Keratinocyte (primary cell): ENCODE results near the gene DGCR6L. TPM values are rescaled to one million over a fixed set of nuclear protein-coding genes. Genes with fewer than 3 reads are reported as not detected.
"Not testable (repeated sequence)": the region's sequence is repeated elsewhere in the genome, so short reads cannot be mapped to it uniquely, and the experiment has no call there.

Source experiments
- DNase-seq: peaks from one replicate; pipeline ENCODE4 v3.0.0-alpha.2; 2011; ENCODE audit warnings: low read depth, missing footprints, low spot score
- FAIRE-seq: peaks from 2 replicates; lab custom pipeline; 2011; peaks lifted over from hg19 to GRCh38; lab: Jason Lieb, UNC
- H2AFZ ChIP-seq: 2 replicates; pipeline ENCODE4 v1.6.0; 2012; ENCODE audit warnings: low read length, control low read depth, inconsistent platforms; ENCODE audit not compliant: control insufficient read depth
- H3K27ac ChIP-seq: 2 replicates; pipeline ENCODE4 v1.5.1; 2011; ENCODE audit warnings: low read length; ENCODE audit not compliant: control insufficient read depth, insufficient read depth
- H3K27me3 ChIP-seq: 3 replicates; pipeline ENCODE4 v1.6.0; 2011; ENCODE audit warnings: low read length; ENCODE audit not compliant: control insufficient read depth, insufficient read depth; ENCODE audit errors: extremely low read depth
- H3K36me3 ChIP-seq, 2 experiments: 2 replicates in 1 of 2; 3 replicates in 1 of 2; pipeline ENCODE4 v1.5.1; 2011; ENCODE audit warnings: low read length in 2 of 2, mild to moderate bottlenecking in 1 of 2; ENCODE audit not compliant: control insufficient read depth in 2 of 2, insufficient read depth in 2 of 2; ENCODE audit errors: extremely low read depth in 1 of 2
- H3K4me1 ChIP-seq: 3 replicates; pipeline ENCODE4 v1.5.1; 2011; ENCODE audit warnings: low read length; ENCODE audit not compliant: control insufficient read depth, insufficient read depth; ENCODE audit errors: extremely low read depth
- H3K4me2 ChIP-seq: 3 replicates; pipeline ENCODE4 v1.6.0; 2011; ENCODE audit warnings: low read depth, low read length; ENCODE audit not compliant: control insufficient read depth, insufficient read depth; ENCODE audit errors: extremely low read depth
- H3K4me3 ChIP-seq, 3 experiments: fragments of 200-600 bp in 1 of 3; sonication (generic) in 1 of 3; 2 replicates in 2 of 3; 3 replicates in 1 of 3; pipeline ENCODE4 v1.5.1; 2011 to 2016; ENCODE audit warnings: low read length in 3 of 3, mild to moderate bottlenecking in 3 of 3, control low read depth in 2 of 3, inconsistent platforms in 1 of 3, low read depth in 1 of 3, mixed read lengths in 1 of 3, mixed run types in 1 of 3, moderate library complexity in 1 of 3; ENCODE audit not compliant: control insufficient read depth in 2 of 3, insufficient read depth in 2 of 3; ENCODE audit errors: extremely low read depth in 1 of 3
- H3K79me2 ChIP-seq: 2 replicates; pipeline ENCODE4 v1.6.0; 2012; ENCODE audit warnings: low read length; ENCODE audit not compliant: control insufficient read depth, insufficient read depth
- H3K9ac ChIP-seq: 3 replicates; pipeline ENCODE4 v1.6.0; 2011; ENCODE audit warnings: low read length; ENCODE audit not compliant: control insufficient read depth, insufficient read depth; ENCODE audit errors: extremely low read depth
- H3K9me1 ChIP-seq: 3 replicates; pipeline ENCODE4 v1.6.0; 2011; ENCODE audit warnings: low read length; ENCODE audit not compliant: control insufficient read depth, insufficient read depth; ENCODE audit errors: extremely low read depth
- H3K9me3 ChIP-seq: 2 replicates; pipeline ENCODE4 v1.5.1; 2012; ENCODE audit warnings: low read depth, low read length; ENCODE audit not compliant: control insufficient read depth
- H4K20me1 ChIP-seq: 3 replicates; pipeline ENCODE4 v1.6.0; 2011; ENCODE audit warnings: low read length; ENCODE audit not compliant: control insufficient read depth, insufficient read depth; ENCODE audit errors: extremely low read depth
- dilution Hi-C: fragments of 300-500 bp; cut with MboI; formaldehyde crosslinking; loops from one replicate; pipeline ENCODE4 v1.7.0; 2020; ENCODE audit warnings: low sequenced_read_pairs; ENCODE audit not compliant: extremely low pct_ligation_motif_present
- polyA plus RNA-seq, 5 experiments: library from polyadenylated mRNA; depleted of rRNA in 3 of 5; stranded (reverse) in 3 of 5; stranded (forward) in 1 of 5; unstranded in 1 of 5; fragments of >200 nt; gene quantifications; 1 replicate in 1 of 5; 2 replicates in 3 of 5; 3 replicates in 1 of 5; pipeline versions ENCODE4 v1.2.1 to v1.2.3, GENCODE V29; 2011 to 2012; ENCODE audit warnings: missing spikeins in 2 of 5, low read depth in 1 of 5, low replicate concordance in 1 of 5

The DGCR6L gene
- polyA plus RNA-seq, 1 donor (not counting 4 experiments of a cell fraction or from before 2014, with no cell fraction given) = 19.2 TPM

GRCh38 chr22:20364335-20365260, 44.7 kb upstream of the DGCR6L start:
- H3K27me3 ChIP-seq, H3K27ac ChIP-seq, DNase-seq, H3K9me3 ChIP-seq, H3K9me1 ChIP-seq, H4K20me1 ChIP-seq, H3K4me3 ChIP-seq, H3K9ac ChIP-seq, H3K4me2 ChIP-seq, H2AFZ ChIP-seq, H3K36me3 ChIP-seq, H3K79me2 ChIP-seq, FAIRE-seq, H3K4me1 ChIP-seq, dilution Hi-C loops: not testable (repeated sequence)

- H3K27ac ChIP-seq, FAIRE-seq, dilution Hi-C loops: not testable (repeated sequence)
These were observed 42.5 kb upstream of the DGCR6L start for GRCh38 chr22:20362403-20362802.

GRCh38 chr22:20361752-20362229, 41.9 kb upstream of the DGCR6L start:
- dilution Hi-C loops, FAIRE-seq, H3K4me1 ChIP-seq: not testable (repeated sequence)

More at GRCh38 chr22:20362403-20362802, 42.5 kb upstream of the DGCR6L start:
- H3K79me2 ChIP-seq, H3K4me1 ChIP-seq, DNase-seq, H3K4me3 ChIP-seq, H3K27me3 ChIP-seq, H4K20me1 ChIP-seq, H2AFZ ChIP-seq, H3K4me2 ChIP-seq, H3K36me3 ChIP-seq, H3K9ac ChIP-seq, H3K9me1 ChIP-seq, H3K9me3 ChIP-seq: not testable (repeated sequence)

GRCh38 chr22:20360866-20361751, 41.2 kb upstream of the DGCR6L start:
- H4K20me1 ChIP-seq, H3K4me1 ChIP-seq, H3K4me2 ChIP-seq, DNase-seq, FAIRE-seq, H3K4me3 ChIP-seq, H3K9me1 ChIP-seq, H2AFZ ChIP-seq, H3K9me3 ChIP-seq, H3K9ac ChIP-seq, H3K27ac ChIP-seq, H3K79me2 ChIP-seq, dilution Hi-C loops, H3K27me3 ChIP-seq, H3K36me3 ChIP-seq: not testable (repeated sequence)

More at GRCh38 chr22:20361752-20362229, 41.9 kb upstream of the DGCR6L start:
- not testable (repeated sequence) for H3K4me3 ChIP-seq, H3K9me3 ChIP-seq, H3K9ac ChIP-seq, H4K20me1 ChIP-seq, DNase-seq, H3K27ac ChIP-seq, H3K36me3 ChIP-seq, H3K4me2 ChIP-seq, H2AFZ ChIP-seq, H3K27me3 ChIP-seq, H3K9me1 ChIP-seq, H3K79me2 ChIP-seq
